GM12872 (cell line): ENCODE data around the gene HBG2.

Experiments used
- TF ChIP-seq, protein P1 (sequence below): IDR thresholded peaks from 3 replicates; pipeline ENCODE4 v1.5.1; 2011; ENCODE audit warnings: low read depth, mild to moderate bottlenecking, low read length, moderate library complexity; ENCODE audit not compliant: insufficient read depth

The HBG2 gene

DNA sequence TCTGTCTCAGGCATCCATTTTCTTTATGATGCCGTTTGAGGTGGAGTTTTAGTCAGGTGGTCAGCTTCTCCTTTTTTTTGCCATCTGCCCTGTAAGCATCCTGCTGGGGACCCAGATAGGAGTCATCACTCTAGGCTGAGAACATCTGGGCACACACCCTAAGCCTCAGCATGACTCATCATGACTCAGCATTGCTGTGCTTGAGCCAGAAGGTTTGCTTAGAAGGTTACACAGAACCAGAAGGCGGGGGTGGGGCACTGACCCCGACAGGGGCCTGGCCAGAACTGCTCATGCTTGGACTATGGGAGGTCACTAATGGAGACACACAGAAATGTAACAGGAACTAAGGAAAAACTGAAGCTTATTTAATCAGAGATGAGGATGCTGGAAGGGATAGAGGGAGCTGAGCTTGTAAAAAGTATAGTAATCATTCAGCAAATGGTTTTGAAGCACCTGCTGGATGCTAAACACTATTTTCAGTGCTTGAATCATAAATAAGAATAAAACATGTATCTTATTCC lies 26.1 kb upstream of the HBG2 start:
- TF ChIP-seq, protein P1, sequence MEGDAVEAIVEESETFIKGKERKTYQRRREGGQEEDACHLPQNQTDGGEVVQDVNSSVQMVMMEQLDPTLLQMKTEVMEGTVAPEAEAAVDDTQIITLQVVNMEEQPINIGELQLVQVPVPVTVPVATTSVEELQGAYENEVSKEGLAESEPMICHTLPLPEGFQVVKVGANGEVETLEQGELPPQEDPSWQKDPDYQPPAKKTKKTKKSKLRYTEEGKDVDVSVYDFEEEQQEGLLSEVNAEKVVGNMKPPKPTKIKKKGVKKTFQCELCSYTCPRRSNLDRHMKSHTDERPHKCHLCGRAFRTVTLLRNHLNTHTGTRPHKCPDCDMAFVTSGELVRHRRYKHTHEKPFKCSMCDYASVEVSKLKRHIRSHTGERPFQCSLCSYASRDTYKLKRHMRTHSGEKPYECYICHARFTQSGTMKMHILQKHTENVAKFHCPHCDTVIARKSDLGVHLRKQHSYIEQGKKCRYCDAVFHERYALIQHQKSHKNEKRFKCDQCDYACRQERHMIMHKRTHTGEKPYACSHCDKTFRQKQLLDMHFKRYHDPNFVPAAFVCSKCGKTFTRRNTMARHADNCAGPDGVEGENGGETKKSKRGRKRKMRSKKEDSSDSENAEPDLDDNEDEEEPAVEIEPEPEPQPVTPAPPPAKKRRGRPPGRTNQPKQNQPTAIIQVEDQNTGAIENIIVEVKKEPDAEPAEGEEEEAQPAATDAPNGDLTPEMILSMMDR: no peak

DNA sequence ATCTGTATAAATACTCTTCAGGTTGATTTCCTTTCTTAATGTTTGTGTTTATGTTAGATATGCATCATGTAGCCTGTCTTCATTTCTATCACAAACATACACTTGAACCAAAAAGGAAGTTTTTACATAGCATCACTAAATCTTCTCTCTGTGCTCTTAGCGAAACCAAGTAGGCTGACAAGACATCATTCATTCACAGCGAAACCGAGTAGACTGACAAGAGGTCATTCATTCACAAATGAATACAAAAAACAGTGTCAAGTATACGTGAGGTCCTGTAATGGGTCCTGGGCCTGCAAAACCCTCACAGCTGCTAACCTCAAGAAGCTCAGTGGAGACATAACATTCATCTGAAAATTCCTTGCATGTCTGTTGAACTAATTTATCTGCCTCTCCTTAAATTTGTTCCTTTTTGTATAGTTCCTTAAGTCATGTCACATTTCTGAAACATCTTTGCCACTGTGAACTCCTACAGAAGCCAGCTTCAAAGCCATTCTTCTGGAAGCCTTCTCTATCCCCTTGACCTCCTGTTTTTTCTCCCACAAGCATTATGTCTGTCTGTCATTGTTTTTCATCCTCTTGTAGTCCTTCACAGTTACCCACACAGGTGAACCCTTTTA lies 25.0 kb upstream of the HBG2 start:
- TF ChIP-seq, protein P1: no peak

DNA sequence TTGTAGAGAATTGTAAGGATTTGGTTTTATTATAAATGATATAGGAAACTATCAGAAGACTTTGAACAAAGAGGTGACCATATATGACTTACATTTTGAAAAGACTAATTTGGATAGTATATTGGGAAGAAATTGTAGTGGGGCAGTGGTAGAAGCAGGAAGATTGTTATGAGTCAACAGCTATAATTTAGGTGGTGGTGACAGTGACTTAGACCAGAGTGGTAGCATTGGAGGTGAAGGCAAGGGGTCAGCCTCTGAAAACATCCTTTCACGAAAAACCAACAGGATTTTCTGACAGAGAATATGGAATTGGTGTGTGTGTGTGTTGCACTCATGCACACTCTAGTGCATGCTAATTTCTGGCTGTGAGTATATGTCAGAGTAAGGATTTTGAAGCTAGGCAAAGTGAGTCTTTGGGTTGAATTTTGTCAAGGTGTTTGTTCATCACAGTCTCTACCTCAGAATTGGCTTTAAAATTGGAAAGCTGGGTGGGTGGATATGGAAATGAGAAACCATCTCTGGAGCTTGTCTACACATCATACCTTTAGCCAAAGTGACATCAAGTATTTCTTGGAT lies 23.3 kb upstream of the HBG2 start:
- TF ChIP-seq, protein P1: no peak

DNA sequence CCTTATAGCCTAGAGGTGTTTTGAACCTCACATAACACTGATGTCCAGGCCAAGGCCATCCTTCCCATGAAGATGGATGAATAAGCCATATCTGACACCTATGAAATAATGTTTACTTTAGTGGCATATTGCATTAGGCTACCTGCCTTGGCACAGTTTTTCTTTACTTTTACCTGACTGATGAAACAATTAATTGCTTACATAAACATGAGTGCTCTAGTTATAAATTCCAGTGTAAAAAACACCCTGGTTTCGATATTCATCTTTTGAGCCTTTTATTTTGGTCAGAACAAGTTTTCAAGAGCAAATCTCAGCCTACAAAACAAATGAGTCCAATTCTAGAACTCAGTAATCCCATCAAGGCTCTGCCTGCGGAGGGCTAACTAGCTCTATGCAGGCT lies 22.1 kb upstream of the HBG2 start:
- TF ChIP-seq, protein P1: no peak

DNA sequence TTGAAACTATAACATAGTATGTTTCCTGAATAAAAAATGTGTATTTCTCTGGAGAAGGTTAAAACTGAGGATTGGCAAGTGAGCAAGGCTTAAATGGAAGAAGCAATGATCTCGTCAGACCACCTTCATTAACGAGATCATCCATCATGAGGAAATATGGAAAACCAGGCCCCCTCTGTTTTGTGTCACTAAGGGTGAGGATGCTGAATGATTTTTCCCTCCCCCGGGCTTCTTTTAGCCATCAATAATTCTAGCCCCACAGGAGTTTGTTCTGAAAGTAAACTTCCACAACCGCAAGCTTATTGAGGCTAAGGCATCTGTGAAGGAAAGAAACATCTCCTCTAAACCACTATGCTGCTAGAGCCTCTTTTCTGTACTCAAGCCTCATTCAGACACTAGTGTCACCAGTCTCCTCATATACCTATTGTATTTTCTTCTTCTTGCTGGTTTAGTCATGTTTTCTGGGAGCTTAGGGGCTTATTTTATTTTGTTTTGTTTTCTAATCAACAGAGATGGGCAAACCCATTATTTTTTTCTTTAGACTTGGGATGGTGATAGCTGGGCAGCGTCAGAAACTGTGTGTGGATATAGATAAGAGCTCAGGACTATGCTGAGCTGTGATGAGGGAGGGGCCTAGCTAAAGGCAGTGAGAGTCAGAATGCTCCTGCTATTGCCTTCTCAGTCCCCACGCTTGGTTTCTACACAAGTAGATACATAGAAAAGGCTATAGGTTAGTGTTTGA lies 21.0 kb upstream of the HBG2 start:
- TF ChIP-seq, protein P1: no peak

DNA sequence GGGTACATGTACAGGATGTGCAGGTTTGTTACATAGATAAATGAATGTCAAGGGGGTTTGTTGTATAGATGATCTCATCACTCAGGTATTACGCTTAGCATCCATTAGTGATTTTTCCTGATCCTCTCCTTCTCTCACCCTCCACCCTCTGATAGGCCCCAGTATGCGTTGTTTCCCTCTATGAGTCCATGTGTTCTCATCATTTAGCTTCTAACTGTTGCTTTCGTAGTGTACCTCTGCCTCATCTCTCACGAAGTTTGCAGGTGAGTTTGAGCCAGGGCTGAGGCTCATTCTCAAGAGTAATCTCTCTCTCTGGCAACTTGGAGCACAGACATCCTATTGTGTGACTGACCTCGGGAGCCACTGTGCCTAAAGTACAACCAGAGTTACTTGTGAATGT lies 19.8 kb upstream of the HBG2 start:
- TF ChIP-seq, protein P1: no peak

DNA sequence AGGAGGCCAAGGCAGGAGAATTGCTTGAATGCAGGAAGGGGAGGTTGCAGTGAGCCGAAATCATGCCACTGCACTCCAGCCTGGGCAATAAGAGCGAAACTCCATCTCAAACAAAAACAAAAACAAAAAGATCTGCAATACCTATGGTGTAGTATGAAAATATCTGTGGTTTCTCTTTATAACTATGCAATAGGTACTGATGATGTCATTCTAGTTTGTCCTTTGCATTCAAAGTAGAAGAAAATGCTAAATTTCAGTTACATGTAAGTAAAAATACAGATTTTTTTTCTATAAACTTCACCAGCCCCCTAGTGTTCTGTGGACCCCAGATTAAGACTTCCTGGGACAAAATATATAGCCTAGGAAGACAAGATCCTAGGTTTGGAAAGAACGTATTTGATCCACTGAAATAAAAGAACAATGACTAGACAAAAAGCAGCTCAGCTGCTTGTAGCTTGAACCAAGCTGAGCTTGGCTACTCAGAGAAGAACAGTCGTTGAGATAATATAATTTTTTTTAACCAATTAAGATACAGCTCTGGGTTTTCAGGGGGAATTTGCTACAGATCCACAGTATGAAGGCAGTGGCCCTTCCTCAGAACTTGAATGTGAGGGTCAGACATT lies 17.9 kb upstream of the HBG2 start:
- TF ChIP-seq, protein P1: no peak
